HG03354 (cell line): ENCODE results near the gene CENPS.
"Not testable (repeated sequence)": the region's sequence is repeated elsewhere in the genome, so short reads cannot be mapped to it uniquely, and the experiment has no call there.

Source experiments
- ATAC-seq: cut with Tn5 transposase; IDR thresholded peaks from one replicate; pipeline ENCODE4 v1.9.1; 2021; ENCODE audit warnings: mild to moderate bottlenecking; ENCODE audit not compliant: unreplicated experiment, poor library complexity, severe bottlenecking

Gene CENPS

DNA sequence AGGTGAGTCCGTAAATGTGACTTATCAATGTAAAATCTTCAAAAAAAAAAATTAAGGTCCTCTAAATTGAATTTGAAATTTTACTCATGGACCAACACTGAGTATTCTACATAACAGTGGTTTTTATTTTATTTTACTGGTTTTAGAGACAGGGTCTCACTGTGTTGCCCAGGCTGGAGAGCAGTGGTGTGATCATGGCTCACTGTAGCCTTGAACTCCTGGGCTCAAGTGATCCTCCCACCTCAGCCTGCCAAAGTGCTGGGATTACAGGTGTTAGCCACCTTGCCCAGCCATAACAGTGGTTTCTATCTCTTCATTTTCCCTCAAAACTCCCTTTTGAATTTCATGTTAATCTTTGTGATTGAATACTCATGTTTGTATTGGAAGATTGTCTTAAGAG, 14.3 kb upstream of the CENPS start:
- not testable (repeated sequence) for ATAC-seq

DNA sequence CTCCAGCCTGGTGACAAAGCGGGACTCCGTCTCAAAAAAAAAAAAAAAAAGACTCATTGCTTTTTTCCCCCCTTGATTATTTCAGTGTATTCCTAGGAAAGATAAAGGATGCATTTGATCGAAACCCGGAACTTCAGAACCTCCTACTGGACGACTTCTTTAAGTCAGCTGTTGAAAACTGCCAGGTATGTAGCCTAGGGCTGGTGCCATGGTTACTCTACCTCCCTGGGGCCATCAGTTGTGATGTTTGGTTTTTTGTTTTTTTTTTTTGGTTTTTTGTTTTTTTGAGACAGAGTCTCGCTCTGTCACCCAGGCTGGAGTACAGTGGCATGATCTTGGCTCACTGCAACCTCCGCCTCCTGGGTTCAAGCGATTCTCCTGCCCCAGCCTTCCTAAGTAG, 11.5 kb upstream of the CENPS start:
- not testable (repeated sequence) for ATAC-seq

DNA sequence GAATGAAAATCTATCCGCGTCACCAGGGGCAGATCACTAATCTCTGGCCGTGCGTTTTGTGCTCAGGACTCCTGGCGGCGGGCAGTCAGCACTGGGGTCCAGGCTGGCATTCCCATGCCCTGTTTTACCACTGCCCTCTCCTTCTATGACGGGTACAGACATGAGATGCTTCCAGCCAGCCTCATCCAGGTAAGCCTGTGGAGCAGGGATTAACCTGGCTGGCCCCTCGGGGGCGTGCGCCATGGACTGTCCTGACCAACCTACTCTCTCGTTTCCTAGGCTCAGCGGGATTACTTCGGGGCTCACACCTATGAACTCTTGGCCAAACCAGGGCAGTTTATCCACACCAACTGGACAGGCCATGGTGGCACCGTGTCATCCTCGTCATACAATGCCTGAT, 10.9 kb upstream of the CENPS start:
- no peak for ATAC-seq

DNA sequence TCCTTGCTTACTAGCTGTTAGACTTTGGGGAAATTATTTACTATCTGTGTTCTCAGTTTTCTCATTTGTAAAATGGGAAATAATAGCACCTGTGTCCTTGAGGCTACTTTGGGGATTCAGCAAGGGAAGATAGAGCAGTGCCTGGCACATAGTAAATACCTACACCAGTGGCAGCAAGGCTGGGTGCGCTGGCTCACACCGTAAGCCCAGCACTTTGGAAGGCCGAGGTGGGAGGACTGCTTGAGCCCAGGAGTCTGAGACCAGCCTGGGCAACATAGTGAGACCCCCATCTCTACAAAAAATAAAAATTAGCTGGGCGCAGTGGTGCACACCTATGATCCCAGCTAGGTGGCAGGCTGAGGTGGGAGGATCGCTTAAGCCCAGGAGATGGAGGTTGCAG, 8.6 kb upstream of the CENPS start:
- ATAC-seq = no peak

DNA sequence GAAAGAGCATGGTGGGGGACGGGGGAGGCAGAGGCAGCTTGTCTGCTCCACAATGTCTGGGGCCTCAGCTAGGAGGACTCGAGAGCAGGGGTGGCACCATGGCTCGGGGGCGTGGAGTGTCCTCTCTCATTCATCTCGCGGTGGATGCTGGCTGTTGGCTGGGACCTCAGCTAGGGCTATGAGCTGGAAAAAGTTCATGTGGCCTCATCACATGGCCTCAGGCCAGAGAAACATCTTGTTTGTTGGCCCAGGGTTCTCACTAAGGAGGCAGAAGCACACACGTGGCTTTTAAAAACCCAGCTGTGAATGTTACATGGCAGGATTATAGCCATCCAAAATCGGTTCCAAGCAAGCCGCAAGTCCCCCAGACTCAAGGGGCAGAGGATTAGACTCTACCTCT, 6.2 kb upstream of the CENPS start:
- no peak for ATAC-seq

DNA sequence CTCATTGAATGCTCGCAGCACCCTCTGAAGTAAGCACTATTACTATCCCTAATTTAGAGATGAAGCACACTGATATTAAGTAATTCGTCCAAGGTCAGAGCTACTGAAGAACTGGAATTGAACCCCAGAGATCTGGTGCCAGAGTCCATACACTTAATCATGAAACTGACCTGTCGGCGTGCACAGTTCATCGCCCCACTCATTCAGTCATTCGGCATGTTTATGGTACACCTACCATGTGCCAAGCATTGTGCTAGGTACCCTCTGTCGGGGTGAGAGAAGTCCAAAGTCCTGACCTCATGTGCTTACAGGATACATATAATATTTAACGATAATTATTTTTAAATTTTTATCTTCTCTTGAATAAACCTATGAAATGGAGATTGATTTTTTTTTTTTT, 5.6 kb upstream of the CENPS start:
- ATAC-seq = no peak

DNA sequence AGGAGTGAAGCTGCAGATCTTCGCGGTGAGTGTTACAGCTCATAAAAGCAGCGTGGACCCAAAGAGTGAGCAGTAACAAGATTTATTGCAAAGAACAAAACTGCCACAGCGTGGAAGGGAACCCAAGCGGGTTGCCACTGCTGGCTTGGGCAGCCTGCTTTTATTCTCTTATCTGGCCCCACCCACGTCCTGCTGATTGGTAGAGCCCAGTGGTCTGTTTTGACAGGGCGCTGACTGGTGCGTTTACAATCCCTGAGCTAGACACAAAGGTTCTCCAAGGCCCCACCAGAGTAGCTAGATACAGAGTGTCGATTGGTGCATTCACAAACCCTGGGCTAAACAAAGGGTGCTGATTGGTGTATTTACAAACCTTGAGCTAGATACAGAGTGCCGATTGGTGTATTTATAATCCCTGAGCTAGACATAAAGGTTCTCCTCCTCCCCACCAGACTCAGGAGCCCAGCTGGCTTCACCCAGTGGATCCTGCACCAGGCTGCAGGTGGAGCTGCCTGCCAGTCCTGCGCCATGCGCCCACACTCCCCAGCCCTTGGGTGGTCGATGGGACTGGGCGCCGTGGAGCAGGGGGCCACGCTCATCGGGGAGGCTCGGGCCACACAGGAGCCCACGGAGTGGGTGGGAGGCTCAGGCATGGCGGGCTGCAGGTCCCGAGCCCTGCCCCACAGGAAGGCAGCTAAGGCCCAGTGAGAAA, 4.3 kb upstream of the CENPS start:
- not testable (repeated sequence) for ATAC-seq

DNA sequence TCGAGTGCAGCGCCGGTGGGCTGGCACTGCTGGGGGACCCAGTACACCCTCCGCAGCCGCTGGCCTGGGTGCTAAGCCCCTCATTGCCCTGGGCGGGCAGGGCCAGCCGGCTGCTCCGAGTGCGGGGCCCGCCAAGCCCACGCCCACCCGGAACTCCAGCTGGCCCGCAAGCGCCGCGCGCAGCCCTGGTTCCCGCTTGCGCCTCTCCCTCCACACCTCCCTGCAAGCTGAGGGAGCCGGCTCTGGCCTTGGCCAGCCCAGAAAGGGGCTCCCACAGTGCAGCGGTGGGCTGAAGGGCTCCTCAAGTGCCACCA, 3.7 kb upstream of the CENPS start:
- not testable (repeated sequence) for ATAC-seq

DNA sequence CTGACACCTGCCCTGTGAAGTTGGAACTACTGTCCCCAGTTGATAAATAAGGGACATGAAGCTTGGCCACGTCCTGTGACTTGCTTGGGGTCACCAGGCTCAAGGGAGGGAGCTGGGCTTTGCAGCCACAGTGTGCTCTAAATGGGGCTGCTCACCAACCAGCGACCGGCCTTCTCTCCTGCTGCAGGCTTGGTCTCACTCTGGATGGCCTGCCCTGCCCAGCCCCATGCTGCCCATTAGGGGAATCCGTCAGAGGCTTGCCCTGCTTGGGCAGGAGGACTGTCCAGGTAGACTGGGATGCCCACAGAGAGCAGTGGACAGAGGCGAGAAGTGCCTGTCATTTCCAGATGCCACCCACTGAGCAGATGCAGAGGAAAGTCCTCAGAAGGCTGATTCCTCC, 1.2 kb upstream of the CENPS start:
- no peak for ATAC-seq

DNA sequence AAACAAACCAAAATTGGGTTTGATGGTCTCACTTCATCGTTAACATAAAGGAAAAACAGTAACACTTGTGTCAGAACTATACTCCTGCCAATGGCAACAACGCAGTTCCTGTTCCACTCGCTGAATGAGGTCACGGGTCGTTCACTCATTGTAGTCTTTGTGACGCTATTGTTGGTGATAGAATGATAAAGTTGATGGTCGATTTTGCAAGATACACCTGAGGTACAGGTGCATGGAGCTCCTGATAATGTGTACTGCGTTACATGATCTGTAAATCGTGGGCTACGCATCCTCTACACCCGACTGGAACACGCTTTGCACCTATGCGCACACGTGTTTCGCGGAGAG, 391 bp upstream of the CENPS start:
- no peak for ATAC-seq

DNA sequence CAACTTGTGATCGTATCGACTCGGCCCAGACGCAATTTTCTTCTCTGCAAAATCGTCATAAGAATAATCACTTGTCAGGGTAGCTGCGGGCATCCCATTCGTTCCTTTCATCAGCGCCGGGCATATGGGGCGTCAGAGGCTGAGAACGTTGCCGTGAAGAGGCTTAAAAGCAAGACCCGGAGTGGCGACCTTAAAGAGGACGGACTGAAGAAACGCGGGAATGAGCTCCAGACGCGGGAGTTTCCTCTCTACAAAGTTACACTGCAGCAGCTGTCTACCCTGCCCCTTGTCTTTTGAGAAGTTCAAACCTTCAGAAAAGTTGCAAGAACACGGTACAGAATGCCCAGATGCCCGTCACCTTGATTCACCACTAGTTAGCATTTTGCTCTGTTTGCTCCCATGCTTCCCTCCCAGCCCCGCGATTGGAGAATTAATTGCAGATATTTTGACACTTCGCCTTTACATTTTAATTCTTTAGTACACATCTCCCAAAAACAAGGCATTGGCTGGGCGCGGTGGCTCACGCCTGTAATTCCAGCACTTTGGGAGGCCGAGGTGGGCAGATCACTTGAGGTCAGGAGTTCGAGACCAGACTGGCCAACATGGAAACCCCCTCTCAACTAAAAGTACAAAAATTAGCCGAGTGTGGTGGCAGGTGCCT, 967 bp downstream of the CENPS start:
- ATAC-seq = no peak

DNA sequence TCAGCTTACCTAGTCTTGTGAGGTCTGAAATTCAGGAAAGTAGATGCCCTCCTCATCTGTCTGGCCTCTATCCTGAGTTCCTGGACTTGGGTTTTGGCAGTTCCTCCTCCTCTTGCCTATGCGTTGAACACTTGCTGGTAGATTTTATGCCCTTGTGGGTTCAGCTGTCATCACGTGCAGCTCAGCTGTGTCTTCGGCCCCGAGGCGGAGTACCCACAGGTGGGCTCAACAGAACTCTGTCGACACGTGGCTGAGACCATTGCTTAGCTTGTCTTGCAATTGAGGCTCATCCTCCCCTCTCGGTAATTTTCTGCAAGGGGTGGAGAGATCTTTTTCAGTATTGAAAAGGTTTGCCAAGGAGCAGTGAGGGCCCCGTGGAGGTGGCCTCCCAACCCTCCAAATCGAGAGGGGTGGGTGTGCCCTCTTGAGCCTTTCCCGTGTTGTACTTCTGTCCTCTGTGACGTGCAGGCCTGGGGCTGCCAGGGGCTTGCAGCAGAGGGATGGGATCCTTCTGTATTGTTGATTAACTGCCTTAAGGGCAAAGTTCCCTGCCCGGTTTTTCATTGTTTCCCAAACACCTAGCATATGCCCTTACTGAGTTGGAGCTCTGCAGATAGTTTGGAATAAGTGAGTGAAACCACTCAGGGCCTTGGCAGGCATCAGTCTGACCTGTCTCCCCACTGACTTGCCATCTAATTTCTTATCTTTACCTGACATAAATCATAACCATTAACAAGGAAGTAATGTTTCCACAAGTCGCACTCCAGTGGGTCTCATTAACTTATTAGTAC, 2.9 kb downstream of the CENPS start:
- ATAC-seq = no peak

DNA sequence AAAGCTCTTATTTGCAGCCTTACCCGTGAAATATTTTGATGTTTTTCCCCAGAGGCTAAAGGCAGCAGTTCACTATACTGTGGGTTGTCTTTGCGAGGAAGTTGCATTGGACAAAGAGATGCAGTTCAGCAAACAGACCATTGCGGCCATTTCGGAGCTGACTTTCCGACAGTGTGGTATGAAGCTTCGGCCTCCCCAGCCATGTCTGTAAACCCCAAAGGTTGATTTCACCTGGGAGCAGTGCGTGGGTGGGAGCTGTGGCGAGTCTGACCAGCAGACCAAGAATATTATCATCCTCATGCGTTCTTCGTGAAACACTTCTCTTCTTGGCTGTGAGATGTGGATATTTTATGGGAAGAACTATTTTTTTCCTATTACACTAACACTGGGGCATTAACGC, 3.6 kb downstream of the CENPS start:
- ATAC-seq = no peak

DNA sequence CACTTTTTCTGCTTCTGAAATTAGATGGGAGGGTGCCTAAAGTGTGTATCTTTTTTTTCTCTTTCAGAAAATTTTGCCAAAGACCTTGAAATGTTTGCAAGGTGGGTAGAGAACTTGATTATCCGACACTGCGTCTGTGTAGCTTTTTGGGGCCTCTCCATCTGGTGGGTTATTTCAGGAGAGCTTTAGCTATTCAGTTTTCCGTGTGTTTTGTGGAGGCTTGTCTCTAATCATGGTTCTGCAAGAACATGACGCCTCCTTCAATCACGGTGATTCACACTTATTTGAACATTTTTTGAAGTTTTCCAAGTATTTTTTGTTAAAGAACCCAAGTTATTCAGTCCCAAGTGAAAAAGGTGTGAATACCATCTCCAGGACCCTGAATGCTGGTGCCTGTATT, 4.4 kb downstream of the CENPS start:
- ATAC-seq = no peak

DNA sequence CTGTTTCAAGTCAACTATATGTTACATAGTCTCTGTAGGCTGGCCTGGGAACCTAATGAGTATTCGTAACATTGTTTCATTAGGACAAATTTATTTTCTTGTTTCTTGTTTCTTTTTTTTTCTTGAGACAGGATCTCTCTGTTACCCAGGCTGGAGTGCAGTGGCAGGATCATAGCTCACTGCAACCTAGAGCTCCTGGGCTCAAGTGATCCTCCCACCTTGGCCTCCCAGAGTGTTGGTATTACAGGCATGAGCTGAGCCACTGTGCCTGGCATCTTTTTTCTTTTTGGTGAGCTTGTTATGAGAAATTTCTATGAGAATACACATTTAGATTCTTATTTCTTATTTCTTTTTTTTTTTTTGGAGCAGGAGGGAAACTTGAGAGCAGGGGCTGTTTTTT, 6.8 kb downstream of the CENPS start:
- ATAC-seq = no peak

DNA sequence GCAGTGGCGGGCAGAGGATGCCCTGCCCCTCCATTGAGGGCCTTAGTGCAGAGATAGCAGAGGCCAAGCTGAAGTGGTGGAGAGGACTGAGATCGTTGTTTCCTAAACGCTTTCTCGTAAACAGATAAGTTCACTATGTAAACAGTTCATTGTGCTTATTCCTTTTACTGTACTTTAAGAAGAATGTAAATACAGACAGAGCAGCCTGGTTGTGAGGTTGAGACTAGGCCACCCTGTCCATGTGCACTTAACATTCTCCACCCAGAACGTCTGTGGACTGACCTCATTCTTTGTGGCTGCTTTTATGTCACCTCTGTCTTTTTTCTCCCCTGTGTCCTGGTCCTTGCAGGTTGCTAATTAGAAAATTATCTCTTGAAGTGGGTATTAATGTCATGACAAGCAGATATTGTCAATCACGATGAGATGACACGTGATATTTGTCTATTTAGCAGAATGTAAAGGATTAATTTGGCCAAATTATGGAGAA, 8.5 kb downstream of the CENPS start:
- ATAC-seq = no peak

DNA sequence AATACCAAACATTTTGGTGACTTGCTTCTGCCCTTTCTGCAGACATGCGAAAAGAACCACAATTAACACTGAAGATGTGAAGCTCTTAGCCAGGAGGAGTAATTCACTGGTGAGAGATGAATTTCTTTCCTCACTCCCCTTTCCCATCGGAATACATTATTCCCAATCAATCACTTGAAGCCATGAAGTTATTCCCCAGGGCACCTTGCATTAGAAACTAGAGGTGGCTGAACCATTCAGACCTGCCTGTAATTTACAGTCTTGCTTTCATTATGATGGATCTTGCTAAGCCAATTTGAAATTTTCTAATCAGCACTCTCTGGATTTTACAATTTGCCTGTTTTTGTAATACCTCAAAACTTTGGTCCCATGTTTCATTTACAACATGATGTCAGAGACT, 10.1 kb downstream of the CENPS start:
- ATAC-seq = no peak

DNA sequence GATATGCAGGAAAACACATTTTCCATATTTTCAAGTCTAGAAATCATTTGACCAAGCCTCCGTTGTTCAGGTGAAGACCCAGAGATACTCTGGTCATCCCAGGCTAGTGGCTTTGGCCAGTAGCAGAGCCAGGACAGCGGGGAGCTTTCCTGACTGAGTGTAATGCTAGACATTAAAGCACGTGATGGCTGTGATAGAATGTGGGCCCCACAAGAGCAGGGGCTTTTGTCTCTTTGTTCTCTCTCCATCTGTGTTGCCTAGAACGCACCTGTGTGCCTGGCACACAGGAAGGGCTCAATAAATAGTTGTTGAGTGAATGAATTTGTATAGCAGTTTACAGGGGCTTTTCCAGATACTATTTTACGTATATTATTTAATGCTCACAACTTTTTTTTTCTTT, 10.6 kb downstream of the CENPS start:
- no peak for ATAC-seq

DNA sequence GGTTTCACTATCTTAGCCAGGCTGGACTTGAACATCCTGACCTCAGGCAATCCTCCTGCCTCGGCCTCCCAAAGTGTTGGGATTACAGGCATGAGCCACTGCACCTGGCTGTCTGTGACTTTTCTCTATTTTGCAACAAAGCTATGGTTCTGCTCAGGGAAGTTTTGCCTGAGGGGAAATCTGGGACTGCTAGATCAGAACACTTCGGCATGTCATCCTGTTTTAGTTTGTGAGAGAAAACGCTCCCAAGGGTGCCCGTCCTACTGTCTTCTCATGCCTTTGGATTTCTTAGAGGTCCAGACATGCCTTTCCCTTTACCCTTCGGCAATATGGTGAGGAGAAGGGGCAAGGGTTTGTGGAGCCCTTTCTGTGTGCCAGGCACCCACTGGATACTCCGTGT, 14.0 kb downstream of the CENPS start:
- ATAC-seq = no peak

DNA sequence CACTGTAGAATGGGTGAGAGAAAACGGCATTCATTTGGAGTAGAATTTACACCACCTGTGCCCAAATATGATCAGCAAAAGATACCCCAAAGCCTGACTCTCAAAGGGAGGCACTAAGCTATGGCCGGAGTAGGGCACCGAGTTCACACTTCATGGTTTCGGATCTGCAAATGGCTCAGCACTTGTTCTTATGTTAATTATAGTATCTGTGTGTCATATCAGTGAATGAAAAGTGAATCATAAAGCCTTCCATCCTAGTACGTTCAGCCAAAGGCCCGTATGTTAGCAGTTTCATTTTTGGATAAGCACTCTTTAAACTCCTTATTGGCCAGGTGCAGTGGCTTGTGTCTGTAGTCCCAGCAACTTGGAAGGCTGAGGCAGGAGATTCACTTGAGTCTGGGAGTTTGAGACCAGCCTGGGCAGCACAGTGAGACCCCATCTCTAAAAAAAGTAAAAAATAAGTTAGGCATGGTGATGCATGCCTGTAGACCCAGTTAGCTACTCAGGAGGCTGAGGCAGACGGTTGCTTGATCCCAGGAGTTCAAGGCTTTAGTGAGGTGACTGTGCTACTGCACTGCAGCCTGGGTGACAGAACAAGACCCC, 14.7 kb downstream of the CENPS start:
- ATAC-seq = no peak
